ENCODE data around the gene PTTG1. TPM values are rescaled to one million over a fixed set of nuclear protein-coding genes. Genes with fewer than 3 reads are reported as not detected.

Gene PTTG1
- total RNA-seq, 6 experiments from 2014 or later: 83.4 to 213 (median 194) TPM

DNA sequence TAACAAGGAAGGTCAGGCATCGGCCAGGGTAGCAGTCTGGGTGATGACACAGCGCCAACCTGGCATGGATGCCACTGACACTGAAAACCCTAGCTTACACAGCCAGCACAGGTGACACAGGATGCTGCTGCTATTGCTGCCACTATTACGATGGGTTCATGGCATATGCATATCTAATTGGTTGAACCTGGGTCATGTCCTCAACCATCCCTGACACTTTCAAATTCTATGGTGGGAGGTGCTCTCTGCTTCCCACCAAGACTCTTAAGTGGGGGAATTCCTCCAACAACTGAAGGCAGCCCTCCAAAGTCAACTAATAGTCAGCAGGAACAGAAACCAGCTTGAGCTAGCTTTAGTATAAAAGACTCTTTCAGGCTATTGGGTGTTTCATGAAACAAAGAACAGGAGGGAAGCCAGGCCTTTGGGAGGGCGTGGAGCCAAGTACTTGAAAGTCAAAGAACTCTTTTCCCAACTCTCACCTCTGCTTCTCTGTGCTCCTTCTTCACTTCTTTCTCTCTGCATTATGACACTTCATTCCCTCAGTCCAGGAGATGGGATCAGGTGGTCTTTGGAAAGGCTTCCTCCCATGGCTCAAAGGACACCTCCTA lies 21.3 kb downstream of the PTTG1 start:
- Mint-ChIP-seq H3K9me3 (no peaks in the 10 kb centered on the region), H3K36me3 (ENCODE audit: low read depth) (no peaks in the 10 kb centered on the region)
- DNase-seq: no peak

DNA sequence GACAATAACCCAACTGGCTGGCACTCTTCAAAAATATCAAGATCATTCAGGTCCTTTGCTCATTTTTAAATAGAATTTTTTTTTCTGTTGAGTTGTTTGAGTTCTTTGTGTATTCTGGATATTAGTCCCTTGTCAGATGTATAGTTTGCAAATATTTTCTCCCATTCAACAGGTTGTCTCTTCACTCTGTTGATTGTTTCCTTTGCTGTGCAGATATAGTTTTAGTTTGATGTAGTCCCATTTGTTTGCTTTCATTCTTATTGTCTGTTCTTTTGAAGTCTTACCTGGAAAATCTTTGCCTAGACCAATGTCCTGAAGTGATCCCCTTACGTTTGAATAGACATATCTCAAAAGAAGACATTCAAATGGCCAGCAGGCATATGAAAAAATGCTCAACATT lies 22.8 kb downstream of the PTTG1 start:
- TF ChIP-seq, protein P1, sequence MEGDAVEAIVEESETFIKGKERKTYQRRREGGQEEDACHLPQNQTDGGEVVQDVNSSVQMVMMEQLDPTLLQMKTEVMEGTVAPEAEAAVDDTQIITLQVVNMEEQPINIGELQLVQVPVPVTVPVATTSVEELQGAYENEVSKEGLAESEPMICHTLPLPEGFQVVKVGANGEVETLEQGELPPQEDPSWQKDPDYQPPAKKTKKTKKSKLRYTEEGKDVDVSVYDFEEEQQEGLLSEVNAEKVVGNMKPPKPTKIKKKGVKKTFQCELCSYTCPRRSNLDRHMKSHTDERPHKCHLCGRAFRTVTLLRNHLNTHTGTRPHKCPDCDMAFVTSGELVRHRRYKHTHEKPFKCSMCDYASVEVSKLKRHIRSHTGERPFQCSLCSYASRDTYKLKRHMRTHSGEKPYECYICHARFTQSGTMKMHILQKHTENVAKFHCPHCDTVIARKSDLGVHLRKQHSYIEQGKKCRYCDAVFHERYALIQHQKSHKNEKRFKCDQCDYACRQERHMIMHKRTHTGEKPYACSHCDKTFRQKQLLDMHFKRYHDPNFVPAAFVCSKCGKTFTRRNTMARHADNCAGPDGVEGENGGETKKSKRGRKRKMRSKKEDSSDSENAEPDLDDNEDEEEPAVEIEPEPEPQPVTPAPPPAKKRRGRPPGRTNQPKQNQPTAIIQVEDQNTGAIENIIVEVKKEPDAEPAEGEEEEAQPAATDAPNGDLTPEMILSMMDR (IDR thresholded peaks at IDR 0.05): no peak
- Mint-ChIP-seq H3K36me3 (ENCODE audit: low read depth) (no peaks in the 10 kb centered on the region), H3K9me3 (no peaks in the 10 kb centered on the region), H3K4me3 (no peak overlapping the region), H3K27me3 (ENCODE audit: insufficient read depth) (peaks cover 2% of the 10 kb centered on the region), H3K27ac (no peak overlapping the region), H3K4me1 (ENCODE audit: low read depth) (peaks cover 11% of the 10 kb centered on the region; the same call in 1 of the 2 replicates)
- DNase-seq: no peak

More for the DNA sequence above, 21.3 kb downstream of the PTTG1 start:
- Mint-ChIP-seq H3K4me1 (ENCODE audit: low read depth) (peaks cover 22% of the 10 kb centered on the region), H3K27me3 (ENCODE audit: insufficient read depth) (peaks cover 2% of the 10 kb centered on the region), H3K4me3 (no peak overlapping the region), H3K27ac (no peak overlapping the region)
- TF ChIP-seq, protein P1 (IDR thresholded peaks at IDR 0.05): no peak

DNA sequence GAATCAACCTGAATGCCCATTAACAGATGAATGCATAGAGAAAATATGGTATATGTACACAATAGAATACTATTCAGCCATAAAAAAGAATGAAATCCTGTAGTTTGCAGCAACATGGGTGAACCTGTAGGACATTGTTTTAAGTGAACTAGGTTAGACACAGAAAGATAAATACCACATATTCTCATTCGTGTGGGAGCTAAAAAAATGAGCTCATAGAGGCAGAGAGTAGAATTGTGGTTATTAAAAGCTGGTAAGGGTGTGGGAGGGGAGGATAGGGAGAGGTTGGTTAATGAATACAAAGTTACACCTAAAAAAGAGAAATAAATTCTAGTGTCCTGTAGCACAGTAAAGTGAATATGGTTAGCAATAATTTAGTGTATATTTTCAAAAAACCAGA lies 23.5 kb downstream of the PTTG1 start:
- H3K36me3 Mint-ChIP-seq (ENCODE audit: low read depth): no peaks in the 10 kb centered on the region; the same call in 1 of the 2 replicates
- H3K27me3 Mint-ChIP-seq (ENCODE audit: insufficient read depth): peaks cover 8% of the 10 kb centered on the region
- peaks cover 11% of the 10 kb centered on the region; the same call in 1 of the 2 replicates for H3K4me1 Mint-ChIP-seq (ENCODE audit: low read depth)
- no peak overlapping the region for H3K27ac Mint-ChIP-seq
- no peak for DNase-seq
- no peaks in the 10 kb centered on the region for H3K9me3 Mint-ChIP-seq
- H3K4me3 Mint-ChIP-seq: no peak overlapping the region
- TF ChIP-seq, protein P1 (IDR thresholded peaks at IDR 0.05): no peak

DNA sequence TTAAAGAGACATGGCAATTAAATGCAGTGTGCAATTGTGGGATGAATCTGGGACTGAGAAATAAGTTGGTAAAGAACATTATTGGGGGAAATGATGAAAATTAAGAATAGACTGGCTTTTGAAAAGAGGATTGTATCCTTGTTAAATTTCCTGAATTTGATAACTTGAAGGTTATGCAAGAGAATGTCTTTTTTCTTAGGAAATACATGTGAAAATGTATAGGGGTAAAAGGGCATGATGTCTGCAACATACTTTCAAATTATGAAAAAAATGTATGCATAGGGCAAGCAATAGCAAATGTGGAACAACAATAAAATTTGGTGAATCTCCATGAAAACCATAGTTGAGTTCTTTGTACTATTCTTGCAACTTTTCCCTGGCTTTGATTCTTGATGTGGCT lies 24.1 kb downstream of the PTTG1 start:
- no peak overlapping the region for H3K27ac Mint-ChIP-seq
- H3K4me3 Mint-ChIP-seq: no peak overlapping the region
- H3K9me3 Mint-ChIP-seq: no peaks in the 10 kb centered on the region
- H3K36me3 Mint-ChIP-seq (ENCODE audit: low read depth): no peaks in the 10 kb centered on the region; the same call in 1 of the 2 replicates
- no peak for DNase-seq
- peaks cover 11% of the 10 kb centered on the region; the same call in 1 of the 2 replicates for H3K4me1 Mint-ChIP-seq (ENCODE audit: low read depth)
- H3K27me3 Mint-ChIP-seq (ENCODE audit: insufficient read depth): peaks cover 8% of the 10 kb centered on the region
- TF ChIP-seq, protein P1 (IDR thresholded peaks at IDR 0.05): no peak

DNA sequence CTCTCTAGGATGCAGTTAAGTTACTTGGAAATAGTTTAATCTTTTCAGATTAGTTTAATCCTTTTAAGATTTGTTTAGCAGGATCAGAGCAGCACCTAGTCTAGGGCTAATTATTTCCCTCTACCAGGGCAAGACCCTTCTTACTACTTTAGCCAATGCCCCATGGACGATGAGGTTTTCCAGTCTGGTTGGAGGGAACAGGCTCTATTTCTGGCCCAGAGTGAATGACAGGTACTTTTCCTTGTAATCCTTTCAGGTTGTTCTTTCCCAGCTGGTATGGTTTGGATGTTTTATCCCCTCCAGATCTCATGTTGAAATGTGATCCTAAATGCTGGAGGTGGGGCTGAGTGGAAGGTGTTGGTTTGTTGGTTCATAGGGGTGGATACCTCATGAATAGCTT lies 27.2 kb downstream of the PTTG1 start:
- no peak overlapping the region for H3K27ac Mint-ChIP-seq
- no peaks in the 10 kb centered on the region for H3K9me3 Mint-ChIP-seq
- no peaks in the 10 kb centered on the region; the same call in 1 of the 2 replicates for H3K4me1 Mint-ChIP-seq (ENCODE audit: low read depth)
- H3K36me3 Mint-ChIP-seq (ENCODE audit: low read depth): no peaks in the 10 kb centered on the region; the same call in 1 of the 2 replicates
- DNase-seq: no peak
- no peak overlapping the region for H3K4me3 Mint-ChIP-seq
- peaks cover 11% of the 10 kb centered on the region for H3K27me3 Mint-ChIP-seq (ENCODE audit: insufficient read depth)
- TF ChIP-seq, protein P1 (IDR thresholded peaks at IDR 0.05): no peak
